GM12891 (cell line): ENCODE results near the gene ITGBL1.

Source experiments
- PAX5 ChIP-seq: IDR thresholded peaks from 2 replicates; pipeline ENCODE4 v1.6.1; 2011; ENCODE audit warnings: low read length, moderate library complexity, mild to moderate bottlenecking; ENCODE audit not compliant: insufficient read depth, severe bottlenecking
- POLR2A ChIP-seq: IDR thresholded peaks from 2 replicates; pipeline ENCODE4 v1.6.1; 2011; ENCODE audit warnings: low read depth, low read length, control low read depth
- POLR2AphosphoS5 ChIP-seq: IDR thresholded peaks from 2 replicates; pipeline ENCODE4 v1.6.1; 2011; ENCODE audit warnings: low read depth, low read length, control low read depth
- SPI1 ChIP-seq: IDR thresholded peaks from 2 replicates; pipeline ENCODE4 v1.6.1; 2011; ENCODE audit warnings: low read depth, low read length, control low read depth
- TAF1 ChIP-seq: IDR thresholded peaks from 2 replicates; pipeline ENCODE4 v1.6.1; 2011; ENCODE audit warnings: low read depth, low read length, control low read depth

DNA sequence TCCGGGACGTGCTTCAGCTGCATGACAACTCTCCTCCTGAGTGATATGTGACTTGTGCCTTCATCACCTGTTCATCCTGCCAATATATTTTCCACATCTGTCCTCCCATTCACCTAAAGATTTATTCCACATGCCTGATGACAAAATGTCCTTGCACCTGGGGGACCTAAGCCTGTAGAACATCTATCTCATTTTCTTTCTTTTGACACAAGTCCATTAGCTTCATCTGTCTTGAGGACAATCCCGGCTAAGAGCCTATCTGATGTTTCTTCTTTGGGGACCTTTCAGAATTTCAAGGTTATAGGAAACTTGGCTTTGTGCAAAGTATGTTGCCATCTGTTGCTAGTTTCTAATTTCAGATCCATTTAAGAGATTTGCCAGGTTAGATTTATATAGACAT lies 41.1 kb downstream of the ITGBL1 start:
- no peak for TF ChIP-seq POLR2A
- TF ChIP-seq SPI1, result no peak
- no peak for TF ChIP-seq TAF1
- TF ChIP-seq POLR2AphosphoS5, result no peak
- TF ChIP-seq PAX5, result no peak
